ENCODE data around the gene CNGB1.
"Not testable (repeated sequence)": the region's sequence is repeated elsewhere in the genome, so short reads cannot be mapped to it uniquely, and the experiment has no call there.

Gene CNGB1

DNA sequence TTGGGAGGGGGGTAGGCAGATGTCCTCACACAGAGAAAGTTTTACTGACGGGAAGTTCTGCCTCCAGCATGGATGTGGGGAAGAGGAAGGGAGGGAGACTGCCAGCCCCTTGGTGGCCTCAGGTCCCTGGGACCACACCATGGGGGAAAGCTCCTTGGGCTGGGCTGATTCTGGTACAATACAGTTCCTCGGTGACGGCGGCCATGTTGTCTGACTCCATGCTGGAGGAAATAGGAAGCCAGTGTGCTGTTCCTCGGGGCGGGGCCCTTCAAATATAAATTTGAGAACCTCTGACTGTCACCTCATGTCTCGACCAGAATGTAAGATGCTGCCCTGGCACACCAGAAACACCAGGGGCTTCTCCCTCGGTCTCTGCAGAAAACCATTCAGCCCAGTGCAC lies 66.8 kb downstream of the CNGB1 start:
- DNase-seq (ENCODE audit: low spot score) = no peak

- no peak for DNase-seq (ENCODE audit: low spot score)
Measured at GRCh38 chr16:57903656-57904055, 67.3 kb downstream of the CNGB1 start.

DNA sequence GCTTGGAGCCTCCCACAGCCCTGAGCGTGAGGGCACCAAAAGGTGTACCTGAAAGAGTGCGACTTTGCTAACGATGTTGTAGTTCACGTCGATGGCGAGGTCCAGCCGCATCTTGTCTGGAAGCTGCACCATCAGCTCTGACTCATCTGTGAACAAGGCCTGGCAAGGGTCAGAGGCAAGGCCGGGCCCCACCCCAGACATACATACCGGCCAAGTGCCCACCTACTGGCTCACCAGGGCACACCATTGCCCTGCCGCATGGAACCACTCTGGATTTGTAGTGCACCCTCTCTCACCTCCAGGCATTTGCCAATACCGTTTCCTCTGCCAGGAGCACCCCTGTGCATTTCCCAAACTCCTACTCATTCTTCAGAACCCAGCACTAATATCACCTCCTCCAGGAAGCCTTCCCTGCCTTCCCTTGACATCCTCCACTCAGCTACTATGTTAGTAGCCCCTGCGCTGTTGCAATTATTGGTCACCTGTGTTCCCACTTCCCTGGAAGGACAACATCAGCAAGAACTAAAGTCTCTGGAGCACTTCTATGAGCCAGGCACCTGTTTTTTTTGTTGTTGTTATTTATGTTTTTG lies 69.4 kb downstream of the CNGB1 start:
- DNase-seq (ENCODE audit: low spot score) = no peak

- DNase-seq (ENCODE audit: low spot score) = no peak
Measured at GRCh38 chr16:57900796-57901479, 70.0 kb downstream of the CNGB1 start.

DNA sequence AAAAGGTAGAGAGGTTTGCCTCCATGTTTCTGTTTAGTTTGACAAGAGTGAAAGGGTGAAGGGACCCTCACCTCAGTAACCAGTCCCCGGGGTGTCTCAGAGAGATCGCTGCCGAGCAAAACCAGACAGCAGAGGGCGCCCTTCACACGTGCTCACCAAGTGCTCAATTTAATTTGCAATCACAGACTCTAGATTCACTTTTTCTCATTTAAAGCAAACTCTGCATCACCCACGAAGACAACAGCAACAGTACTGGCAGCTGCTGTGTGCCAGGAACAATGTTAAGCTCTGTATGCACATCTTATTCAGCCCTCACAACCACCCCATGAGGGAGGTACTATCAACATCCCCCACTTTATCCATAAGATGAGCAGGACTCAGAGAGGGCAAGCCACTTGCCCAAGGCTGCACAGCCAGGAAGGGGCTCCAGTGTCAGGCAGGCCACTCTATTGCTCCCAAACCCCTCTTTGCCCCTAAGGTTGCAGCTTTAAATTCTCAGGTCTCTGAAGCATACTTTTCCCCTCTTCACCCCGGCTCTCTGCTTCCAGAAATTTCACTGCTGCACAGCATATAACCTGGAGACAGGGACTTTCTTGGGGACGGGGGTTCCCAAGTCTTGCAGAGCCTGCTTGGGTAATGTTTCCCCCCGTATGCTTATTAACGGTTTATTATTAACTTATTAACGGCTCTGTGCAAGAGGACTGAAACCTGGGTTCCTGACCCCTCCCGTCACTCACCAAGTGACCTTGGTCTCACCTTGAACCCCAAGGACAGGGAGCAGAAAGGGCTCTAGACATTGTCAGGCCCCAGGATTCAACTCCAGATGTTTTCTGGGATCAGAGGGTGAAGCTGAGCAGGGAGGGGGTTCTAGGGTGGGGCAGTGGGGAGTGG lies 70.9 kb downstream of the CNGB1 start:
- peak; percentile 50 for DNase-seq (ENCODE audit: low spot score)

- no peak for DNase-seq (ENCODE audit: low spot score)
Measured at GRCh38 chr16:57898961-57899360, 72.0 kb downstream of the CNGB1 start.

DNA sequence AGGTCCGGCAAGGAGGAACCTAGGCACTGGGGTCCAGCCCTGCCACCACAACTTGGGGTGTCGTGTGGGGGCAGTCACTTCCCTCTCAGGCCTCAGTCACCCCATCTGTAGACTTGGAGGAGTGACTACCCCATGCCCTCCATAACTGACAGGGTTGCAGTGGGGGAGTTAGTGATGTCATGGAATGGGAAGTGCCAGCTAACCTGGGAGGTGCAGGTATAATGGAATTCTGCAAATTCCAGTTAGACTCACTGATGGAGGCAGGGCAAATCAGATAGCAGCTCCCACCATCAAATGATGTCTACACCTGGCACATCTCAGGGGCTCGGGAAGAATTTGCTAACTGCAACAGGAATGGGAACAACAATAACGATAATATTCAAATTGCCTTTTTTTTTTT lies 72.9 kb downstream of the CNGB1 start:
- no peak for DNase-seq (ENCODE audit: low spot score)

DNA sequence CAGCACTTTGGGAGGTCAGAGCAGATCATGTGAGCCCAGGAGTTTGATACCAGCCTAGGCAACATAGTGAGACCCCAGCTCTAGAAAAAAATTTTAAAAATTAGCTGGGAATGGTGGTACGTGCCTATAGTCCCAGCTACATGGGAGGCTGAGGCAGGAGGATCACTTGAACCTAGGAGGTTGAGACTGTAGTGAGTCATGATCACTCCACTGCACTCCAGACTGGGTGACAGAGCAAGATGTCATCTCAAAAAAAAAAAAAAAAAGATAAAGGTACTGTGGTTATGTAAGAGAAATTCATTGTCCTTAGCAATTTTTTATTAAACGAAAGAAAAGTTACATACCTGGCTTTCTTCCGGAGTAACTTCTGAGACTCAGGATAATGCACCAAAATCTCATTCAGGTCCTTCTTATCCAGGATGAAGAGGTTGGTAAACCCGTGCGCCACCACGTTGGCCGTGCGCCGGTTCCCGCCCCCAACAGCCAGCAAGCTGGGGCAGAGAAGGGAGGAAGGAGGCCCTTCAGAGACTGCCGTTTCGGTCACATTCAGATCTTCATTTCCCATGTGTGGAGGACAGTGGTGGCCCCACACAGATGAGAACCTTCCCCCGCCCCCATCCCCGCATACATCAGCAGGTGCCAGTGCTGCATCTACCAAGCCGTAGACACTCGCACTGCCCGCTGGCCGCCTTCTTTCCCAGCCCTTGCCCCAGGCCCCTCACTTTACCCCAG lies 73.7 kb downstream of the CNGB1 start:
- DNase-seq (ENCODE audit: low spot score) = no peak

DNA sequence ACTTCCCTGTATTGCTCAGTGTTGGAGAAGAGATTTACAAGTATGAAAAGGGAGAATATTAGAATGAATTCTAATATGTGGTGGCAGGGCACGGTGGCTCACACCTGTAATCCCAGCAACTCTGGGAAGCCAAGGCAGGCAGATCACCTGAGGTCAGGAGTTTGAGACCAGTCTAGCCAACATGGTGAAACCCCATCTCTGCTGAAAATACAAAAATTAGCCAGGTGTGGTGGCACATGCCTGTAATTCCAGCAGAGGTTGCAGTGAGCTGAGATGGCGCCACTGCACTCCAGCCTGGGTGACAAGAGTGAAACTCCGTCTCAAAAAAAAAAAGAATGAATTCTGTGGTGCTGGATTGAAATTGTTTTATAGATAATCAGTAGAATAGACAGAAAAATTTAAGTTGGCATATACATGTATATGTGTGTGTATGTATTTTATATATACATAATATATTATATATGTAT lies 75.8 kb downstream of the CNGB1 start:
- DNase-seq (ENCODE audit: low spot score) = not testable (repeated sequence)

DNA sequence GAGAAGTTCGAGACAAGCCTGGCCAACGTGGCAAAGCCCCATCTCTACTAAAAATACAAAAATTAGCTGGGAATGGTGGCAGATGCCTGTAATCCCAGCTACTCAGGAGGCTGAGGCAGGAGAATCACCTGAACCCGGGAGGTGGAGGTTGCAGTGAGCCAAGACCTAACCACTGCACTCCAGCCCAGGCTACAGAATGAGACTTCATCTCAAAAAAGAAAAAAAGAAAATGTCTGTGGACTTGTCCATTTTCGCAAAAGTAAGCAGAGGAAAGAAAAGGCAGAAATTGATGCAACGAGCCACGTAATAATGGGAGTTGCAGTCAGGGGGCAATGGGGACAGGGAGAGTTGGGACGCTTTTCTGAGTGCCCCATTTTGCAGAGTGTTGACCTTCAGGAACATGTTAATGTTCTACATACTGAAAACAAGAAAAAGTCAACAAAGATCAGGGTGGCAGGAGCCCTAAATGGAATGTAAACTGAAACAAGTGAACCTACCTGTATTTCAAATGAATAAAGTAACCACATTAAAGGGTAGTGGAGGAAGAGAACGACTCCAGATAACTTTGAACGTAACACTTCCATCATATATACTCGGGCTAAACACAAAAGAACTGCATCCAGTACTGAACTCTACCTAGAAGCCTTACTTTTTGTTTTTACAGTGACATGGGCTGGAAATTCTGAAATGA lies 76.4 kb downstream of the CNGB1 start:
- peak; percentile 42 for DNase-seq (ENCODE audit: low spot score)

DNA sequence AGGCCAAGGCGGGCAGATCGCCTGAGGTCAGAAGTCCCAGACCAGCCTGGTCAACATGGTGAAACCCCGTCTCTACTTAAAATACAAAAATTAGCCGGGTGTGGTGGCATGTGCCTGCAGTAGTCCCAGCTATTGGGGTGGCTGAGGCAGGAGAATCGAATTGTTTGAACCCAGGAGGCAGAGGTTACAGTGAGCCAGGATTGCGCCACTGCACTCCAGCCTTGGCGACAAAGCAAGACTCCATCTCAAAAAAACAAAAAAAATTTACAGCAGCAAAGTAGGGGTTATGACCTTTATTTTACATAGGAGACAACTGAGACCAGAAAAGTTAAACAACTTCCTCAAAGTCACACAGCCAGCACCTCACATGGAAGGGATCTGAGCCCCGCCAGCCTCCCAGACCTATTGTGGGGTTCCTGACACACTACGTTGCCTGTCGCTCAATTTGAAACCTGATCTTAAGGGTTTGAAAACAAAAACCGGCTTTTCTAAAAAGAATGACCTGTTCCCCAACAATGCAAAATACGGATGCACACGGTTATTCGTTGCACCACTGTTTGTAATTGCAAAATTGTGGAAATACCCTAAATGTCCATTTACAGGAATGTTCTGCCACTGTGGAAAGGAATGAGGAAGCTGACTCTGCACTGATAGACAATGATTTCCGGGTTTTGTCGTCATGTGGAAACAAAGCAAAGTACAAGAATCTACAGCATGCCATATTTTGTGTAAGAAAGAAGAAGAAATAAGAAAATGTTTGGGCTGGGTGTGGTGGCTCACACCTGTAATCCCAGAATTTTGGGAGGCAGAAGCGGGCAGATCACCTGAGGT lies 77.2 kb downstream of the CNGB1 start:
- peak; percentile 45 for DNase-seq (ENCODE audit: low spot score)

DNA sequence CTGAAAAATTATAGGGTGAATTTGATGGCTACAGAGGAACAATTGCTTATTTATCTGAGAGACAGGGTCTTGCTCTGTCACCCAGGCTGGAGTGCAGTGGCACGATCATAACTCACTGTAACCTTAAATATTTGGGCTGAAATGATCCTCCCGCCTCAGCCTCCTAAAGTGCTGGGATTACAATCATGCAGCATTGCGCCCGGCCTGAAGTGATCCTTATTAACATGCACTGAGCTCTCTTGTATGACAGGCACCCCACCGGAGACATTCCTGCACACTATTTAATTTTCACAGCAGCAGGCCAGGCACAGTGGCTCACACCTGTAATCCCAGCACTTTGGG lies 77.7 kb downstream of the CNGB1 start:
- DNase-seq (ENCODE audit: low spot score) = no peak

GRCh38 chr16:57892447-57893096 lies 78.4 kb downstream of the CNGB1 start:
- no peak for DNase-seq (ENCODE audit: low spot score)

- DNase-seq (ENCODE audit: low spot score) = no peak
Measured at GRCh38 chr16:57892041-57892440, 78.9 kb downstream of the CNGB1 start.

- no peak for DNase-seq (ENCODE audit: low spot score)
Measured at GRCh38 chr16:57890752-57891111, 80.2 kb downstream of the CNGB1 start.

- DNase-seq (ENCODE audit: low spot score) = no peak
Measured at GRCh38 chr16:57889960-57890751, 80.8 kb downstream of the CNGB1 start.

GRCh38 chr16:57889522-57889921 lies 81.4 kb downstream of the CNGB1 start:
- DNase-seq (ENCODE audit: low spot score) = no peak

- no peak for DNase-seq (ENCODE audit: low spot score)
Measured at GRCh38 chr16:57889111-57889510, 81.8 kb downstream of the CNGB1 start.

- no peak for DNase-seq (ENCODE audit: low spot score)
Measured at GRCh38 chr16:57888128-57888527, 82.8 kb downstream of the CNGB1 start.

DNA sequence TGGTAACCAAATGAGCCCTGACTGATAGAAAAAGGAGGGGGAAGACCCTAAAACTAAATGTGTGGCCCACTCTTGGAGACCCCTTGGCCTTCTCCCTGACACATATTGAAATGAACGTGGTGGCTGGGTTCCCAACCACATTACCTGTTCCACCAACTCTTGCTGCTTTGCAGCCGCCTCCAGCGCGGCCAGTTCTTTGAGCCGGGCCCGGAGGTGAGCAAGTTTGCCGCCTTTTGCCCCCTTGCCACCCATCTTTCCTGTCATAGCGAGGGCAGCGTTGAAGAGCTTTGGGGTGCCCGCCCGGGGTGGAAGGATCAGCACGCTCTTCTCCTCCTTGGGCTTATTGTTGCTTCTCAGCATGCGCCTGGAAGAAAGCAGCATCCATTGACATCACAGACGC lies 83.2 kb downstream of the CNGB1 start:
- DNase-seq (ENCODE audit: low spot score) = no peak

Measured in HuH-7.5 (cell line).